ENCODE measurements around the gene GPR160. TPM values are rescaled to one million over a fixed set of nuclear protein-coding genes. Genes with fewer than 3 reads are reported as not detected.

GPR160 gene
- total and polyA plus RNA-seq, 2 of the 13 experiments (the other 11 are each of a cell fraction or from before 2014, with no cell fraction given), result 12.1 to 23.2 TPM

GRCh38 chr3:170109579-170110293 is 71.9 kb downstream of the GPR160 start (continued):
- TF ChIP-seq HNRNPUL1 (IDR thresholded peaks at IDR 0.05; ENCODE audit: low read depth, low read length), result no peak
- no peak for TF ChIP-seq ZNF879 (CRISPR knock-in tag; IDR thresholded peaks at IDR 0.05)
- no peak for TF ChIP-seq MAFK (conservative IDR thresholded peaks at IDR 0.05 in 1 of 2, IDR thresholded peaks at IDR 0.05 in 1 of 2; ENCODE audit: low read length in 2 of 2)
- TF ChIP-seq AFF4 (CRISPR knock-in tag; IDR thresholded peaks at IDR 0.05), result no peak
- no peak for TF ChIP-seq ZNF564 (CRISPR knock-in tag; IDR thresholded peaks at IDR 0.05)
- TF ChIP-seq HNF1B (CRISPR knock-in tag; IDR thresholded peaks at IDR 0.05), result no peak
- no peak for TF ChIP-seq ZNF660 (CRISPR knock-in tag; IDR thresholded peaks at IDR 0.05; ENCODE audit: borderline replicate concordance, low read depth)
